Activated effector memory CD4-positive, alpha-beta T cell treated with anti-CD3 and anti-CD28 coated beads, Interleukin-2, amount 50 U/mL, for 16 hours (primary cell): ENCODE data around the gene SYT1.
"Not testable (repeated sequence)": the region's sequence is repeated elsewhere in the genome, so short reads cannot be mapped to it uniquely, and the experiment has no call there.

Source experiments
- DNase-seq: peaks from one replicate; pipeline ENCODE4 v3.0.0-alpha.2; 2020

SYT1 gene

DNA sequence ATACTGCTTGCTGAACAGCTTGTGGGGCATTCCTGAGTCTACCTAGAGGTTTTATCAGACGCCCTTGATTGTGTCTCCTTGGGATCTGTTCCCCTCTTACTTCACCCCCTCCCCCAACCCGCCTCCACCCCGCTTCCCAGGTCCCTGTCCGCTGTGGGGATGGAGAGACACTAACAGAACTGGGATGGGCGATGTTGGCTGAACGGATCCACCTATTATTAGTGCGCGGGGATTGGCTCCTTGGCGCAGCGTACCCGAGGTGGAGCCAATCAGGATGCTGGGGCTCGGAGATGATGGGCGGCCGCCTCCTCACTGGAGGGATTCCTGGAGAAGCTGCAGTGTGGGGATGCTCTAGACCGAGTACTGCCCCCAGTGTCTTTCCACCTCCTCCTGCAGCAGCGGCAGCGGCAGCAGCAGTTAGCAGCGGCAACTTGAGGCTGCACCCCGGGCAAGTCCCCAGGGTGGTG lies at the start of gene SYT1:
TSS of gene SYT1 (plus strand) at position 372 of the 467 bp plus-strand sequence.
- DNase-seq, result no peak

DNA sequence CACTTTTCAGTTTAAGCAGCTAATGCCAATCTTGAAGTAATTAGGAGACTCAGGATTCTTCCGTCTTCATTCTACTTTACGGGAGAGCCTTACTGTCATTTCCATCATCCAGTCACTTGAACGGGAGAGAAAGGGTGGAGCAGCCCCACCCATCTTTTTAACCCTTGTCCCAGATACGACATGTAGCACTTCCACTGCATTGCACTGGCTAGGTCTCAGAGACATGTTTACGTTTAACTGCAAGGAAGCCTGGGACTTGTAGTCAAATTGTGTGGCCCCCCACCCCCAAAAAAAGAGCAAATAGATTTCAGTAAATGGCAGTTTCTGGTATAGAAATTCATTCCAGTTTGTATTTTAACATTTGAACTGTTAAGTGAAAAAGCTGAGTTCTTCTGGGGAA lies 46.1 kb upstream of the SYT1 start:
- DNase-seq, result no peak

DNA sequence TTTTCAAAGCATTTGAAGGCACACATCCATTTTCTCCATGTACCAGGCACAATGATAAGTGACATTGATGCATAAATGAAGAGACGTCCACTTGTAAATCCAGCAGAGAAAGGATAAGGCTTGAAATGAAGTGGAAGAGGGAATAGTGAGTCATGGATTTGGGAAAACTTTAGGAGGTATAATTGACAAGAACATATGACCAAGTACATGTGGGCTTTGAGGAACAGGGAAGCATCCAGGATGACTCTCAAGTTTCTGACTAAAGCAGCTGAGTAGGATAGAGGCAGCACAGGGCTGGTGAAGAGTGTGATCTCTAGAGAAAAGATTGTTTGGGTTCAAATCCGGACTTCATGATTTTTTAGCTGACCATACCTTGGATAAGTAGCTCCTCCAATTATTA lies 43.6 kb upstream of the SYT1 start:
- no peak for DNase-seq

DNA sequence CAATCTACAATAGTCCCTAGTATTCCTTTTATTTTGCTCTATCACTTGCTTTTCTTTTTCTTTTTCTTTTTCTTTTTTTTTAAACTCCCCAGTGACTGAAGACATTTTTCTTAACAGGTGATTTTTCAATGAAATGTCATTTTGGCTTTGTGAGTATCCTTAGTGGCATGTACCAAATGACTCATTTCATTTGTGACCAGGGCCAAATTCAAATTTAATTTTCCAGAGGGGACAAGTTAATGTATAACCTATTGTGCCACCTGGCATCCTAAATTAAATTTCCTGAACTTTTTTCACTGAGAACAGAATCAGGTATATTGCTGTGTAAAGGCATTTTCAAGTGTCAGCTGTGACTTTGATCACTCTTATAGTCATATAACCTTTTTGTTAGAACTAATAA lies 39.7 kb upstream of the SYT1 start:
- no peak for DNase-seq

DNA sequence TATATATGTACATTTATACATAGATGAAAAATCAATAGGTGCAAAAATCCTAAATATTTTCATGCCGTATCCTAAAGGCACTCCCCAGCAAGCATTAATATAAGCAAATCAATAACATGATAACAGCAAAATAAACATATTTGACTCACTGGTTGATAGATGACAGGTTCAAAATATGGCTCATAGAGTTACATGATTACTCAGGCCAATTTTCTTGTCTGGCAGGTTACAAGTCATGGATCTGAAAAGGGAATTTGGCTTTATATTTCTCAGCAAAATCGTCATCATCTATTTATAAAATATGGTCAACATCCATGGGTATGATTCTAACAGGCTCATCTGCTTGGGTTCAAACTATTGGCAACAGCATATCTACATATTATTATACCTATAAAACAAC lies 34.9 kb upstream of the SYT1 start:
- DNase-seq, result no peak

DNA sequence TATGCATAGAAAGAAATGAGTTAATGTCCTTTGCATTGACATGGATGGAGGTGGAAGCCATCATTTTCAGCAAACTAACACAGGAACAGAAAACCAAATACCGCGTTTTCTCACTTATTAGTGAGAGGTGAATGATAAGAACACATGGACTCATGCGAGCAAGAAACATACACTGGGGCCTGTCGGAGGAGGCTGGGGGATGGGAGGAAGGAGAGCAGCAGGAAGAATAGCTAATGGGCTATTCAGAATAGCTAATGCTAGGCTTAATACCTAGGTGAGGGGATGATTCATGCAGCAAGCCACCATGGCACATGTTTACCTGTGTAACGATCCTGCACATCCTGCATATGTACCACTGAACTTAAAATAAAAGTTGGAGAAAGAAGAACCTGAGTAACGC lies 29.1 kb upstream of the SYT1 start:
- DNase-seq, result no peak

DNA sequence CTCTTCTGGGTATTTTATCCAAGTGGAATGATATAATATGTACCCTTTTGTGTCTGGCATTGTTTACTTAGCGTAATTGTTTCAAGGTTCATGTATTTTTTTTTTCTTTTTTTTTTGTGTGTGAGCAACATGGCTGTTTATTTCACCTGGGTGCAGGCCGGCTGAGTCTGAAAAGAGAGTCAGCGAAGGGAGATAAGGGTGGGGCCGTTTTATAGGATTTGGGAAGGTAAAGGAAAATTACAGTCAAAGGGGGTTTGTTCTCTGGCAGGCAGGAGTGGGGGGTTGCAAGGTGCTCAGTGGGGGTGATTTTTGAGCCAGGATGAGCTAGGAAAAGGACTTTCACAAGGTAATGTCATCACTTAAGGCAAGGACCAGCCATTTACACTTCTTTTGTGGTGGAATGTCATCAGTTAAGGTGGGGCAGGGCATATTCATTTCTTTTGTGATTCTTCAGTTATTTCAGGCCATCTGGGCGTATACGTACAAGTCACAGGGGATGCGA lies 24.0 kb upstream of the SYT1 start:
- DNase-seq, result not testable (repeated sequence)

DNA sequence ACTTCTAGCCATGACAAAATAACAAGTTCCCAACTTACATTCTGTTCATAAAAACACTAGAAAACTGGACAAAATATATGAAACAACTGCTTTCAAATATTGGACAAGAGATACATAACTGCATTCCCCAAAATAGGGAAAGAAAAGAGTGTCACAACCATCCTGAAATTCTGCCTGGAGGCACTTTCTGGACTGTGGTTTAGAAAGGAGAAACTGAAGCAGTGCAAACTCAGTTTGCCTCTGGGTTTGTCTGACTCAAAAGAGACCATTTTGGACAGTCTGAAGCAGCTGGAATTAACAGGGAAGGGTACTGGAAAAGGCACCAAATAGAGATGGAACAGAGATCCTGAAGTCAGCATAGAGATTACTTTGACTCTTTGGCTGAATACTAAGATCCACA lies 11.3 kb upstream of the SYT1 start:
- no peak for DNase-seq

DNA sequence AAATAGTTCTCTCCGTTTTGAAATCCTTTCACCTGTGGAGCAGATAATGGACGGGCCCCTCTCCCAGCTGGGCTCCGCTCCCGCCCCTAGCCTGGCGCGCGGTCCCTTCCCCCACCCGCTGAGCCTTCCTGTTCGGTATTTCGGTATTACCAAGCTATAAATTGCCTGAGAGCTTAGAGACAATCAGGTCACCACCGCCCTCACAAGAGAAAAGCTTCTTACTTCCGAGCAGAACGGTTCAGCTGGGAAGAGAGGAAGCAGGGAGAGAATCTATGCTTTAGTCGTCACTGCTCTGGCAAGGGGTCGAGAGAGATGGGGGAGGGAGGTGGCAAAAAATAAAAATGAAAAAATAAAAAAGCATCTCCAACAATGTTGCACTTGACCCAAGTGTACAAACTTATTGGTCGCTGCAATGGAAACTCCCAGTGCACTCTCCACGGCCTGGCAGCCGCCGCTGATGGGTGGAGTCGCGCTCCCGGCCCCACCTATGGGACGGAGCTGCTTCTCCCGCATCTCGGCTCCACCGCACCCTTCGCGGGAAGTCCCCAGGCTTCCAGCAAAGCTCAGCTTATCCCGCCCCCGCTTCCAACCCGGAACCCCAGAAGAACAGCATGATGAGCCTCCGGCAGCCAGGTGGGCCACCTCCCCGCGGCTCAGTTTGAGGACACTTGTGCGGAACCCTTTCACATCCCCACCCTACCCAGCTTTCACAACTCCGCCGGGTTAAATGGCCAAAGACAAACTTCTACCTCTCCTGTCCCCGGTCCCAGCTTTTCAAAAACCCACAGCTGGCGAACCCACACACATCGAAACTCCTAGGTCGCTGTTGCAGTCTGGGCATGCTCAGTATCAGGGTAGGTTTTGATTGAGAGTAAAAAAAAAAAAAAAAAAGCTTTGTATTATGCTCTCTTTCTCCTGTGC lies 832 bp upstream of the SYT1 start:
- DNase-seq, result no peak

DNA sequence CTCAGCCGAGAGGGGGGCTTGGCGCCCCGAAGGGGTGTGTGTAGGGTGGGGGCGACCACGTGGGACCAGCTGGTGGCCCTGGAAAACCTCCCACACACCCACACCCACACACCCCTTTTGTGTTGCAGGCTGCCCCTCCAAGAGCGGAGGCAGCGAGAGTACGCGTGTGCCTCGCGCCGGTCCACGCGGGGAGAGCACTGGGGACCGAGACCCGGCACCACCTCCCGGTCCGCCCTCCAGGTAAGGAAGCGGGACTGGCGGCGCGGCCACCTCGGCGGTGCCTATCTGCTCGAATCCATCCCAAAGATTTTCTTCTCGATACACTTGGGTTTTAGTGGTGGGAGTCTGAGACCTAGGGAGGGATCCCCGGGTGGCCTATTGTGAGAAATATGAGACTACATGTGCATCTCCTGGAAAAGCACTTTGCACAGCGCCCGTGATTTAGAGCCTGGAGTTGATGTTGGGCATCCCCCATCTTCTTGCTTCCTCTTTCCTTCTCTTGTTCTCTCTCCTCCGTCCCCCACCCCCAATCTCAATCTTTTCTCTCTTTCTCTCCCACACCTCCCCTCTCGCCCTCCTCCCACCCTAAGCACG lies 393 bp downstream of the SYT1 start:
- DNase-seq, result no peak

DNA sequence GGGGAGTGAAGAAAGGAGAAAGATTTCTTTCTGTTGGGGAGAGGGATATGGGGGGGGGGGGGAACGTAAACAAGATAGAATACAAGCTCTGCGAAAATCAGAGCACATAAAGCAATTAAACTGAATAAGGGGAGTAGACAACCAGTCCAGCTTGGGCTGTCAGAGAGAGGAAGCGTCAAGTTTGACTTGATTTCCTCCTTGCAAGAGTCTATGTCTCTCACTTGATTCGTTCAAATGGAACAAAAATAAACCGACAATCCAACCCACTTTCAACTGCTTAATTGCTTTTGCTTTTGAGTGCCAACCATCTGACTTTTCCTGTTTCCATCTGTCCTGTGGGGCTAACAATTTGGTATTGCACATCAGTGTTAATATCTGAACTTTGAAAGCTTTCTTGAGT lies 942 bp downstream of the SYT1 start:
- DNase-seq, result no peak

DNA sequence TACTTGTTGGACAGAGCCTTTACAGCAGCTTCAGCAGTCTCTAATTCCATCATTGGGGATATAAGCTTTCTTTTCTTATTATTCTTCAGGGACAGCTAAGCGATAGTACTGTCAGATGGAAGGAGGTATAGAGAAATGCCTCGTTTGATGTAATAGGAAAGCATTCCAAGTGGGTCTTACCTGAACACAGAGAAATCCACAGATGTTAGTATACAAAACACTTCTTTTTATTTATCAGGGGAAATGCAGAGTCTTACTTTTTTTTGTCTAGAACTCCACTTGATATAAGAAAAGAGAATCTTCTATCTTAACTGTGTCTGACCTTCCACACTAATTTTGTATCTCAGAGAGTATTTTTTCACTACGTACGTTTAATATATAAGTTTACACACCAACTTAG lies 1.9 kb downstream of the SYT1 start:
- DNase-seq, result no peak

DNA sequence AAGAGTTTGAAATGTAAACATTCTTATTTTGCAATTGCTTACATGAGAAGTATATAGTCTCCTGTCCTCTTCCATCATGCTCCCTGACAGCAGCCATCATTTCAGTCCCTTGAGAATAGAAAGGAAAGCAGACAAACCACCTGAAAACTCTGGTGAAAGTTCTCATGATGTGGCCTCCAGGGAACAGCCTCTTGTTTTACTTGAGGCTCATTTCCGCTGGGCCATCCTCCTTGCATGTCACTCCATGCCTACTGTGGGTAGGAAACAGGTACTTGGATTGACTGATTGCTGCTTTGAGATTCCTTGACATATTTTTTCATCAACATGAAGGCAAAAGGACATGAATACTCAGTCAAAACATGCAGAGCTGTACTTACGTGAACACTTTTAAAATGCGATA lies 6.0 kb downstream of the SYT1 start:
- DNase-seq, result no peak

DNA sequence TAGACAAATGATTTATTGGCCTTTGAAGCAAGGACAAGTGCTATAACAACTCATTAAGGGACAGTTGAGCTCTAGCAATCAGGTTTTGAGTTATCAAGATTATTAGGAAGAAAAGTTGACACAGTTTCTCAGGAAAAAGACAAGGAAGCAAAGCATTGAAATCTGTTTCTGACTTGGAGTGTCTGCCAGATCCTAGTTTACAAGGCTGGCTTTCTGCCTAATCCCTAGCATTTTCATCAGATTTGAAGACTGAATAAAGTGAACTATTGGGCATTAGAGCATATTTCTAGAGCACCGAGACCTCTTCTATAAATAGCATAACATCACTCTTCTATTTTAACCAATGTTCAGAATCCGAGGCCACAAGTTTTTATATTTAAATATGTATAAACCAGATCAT lies 7.0 kb downstream of the SYT1 start:
- DNase-seq, result no peak

DNA sequence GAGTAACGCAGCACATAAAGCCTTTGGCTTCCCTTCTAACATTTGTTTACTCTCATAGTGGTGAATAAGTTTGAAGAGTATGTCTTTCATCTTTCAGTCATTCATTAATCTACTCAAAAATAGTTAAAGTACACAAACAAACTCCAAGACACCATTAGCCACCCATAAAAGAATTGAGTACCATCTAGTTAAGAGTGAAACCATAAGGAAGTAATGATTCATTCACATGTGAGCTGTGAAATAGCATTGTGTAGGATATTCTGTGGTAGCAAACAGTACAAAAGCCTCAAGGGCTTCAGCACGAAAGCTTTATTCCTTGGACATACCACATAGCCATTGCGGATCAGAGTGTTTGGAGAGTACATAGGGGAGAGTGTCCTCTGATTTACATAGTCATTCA lies 13.9 kb downstream of the SYT1 start:
- DNase-seq, result no peak

DNA sequence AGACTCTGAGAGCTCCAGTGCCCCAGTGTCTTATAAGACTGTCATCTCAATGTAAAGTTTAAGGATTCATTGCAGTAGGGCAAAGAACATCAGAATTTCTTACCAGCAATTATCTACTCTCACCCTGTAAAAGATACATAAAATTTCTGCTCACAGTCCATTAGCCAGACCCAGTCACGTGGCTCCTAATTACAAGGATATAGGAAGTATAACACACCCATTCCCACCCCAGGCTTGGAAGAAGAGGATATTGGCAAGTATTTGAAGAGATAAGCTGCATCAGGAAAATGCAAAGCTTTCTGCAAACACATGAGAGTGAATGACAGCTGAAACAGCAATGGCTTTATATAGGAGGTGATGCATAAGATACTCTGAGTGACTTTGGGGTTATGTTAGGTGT lies 14.3 kb downstream of the SYT1 start:
- no peak for DNase-seq

DNA sequence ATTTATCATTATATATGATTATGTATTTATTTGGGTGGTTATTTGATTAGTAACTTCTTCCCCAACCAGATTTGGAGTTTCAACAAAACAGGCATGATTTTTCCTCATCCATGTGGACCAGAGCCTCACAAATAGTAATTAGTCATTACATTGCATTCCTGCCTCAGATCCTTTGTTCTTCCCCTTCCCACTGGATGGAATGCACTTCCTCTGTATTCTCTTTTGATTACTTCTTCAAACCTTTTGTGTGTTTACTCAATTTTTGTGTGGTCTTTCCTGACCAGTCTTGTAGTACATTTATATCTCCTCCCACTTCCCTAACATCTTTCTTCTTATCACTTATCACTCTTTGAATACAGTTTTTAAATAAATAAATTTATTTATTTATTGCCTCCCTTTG lies 15.5 kb downstream of the SYT1 start:
- DNase-seq, result no peak

DNA sequence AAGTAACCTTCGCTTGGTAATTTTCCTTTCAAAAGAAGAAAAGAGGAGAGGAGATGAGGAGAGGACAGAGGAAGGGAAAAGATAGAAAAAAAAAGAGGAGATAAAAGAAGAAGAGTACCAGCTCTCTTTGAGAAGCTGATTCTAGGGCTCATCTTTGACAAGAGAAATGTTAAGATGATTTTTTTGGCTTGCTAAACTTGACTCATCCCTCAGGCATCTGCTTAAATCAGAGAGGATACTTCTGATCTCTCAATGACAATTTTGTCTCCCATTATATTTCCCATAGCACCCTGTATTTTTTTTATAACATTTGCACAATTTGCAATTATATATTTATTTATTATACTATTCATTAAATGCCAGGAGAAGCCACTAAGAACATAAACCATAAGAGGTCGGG lies 17.1 kb downstream of the SYT1 start:
- DNase-seq, result no peak

DNA sequence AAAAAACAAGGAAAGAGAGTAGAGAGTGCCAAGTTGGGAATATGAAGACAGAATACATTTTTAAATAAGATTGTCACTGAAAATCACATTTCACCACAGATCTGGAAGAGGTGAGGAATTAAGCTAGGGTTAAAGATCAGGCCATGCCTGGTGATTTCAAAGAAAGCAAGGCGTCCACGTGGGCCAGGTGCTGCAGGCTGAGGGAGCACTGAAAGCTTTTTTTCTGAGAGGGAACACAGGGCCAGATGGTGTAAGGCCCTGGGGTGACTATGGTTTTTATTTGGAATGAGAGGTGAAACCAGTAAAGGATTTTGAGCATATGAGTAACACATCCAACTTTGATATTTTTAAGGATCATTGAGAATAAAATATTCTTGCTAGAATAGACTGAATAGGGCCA lies 20.9 kb downstream of the SYT1 start:
- no peak for DNase-seq

DNA sequence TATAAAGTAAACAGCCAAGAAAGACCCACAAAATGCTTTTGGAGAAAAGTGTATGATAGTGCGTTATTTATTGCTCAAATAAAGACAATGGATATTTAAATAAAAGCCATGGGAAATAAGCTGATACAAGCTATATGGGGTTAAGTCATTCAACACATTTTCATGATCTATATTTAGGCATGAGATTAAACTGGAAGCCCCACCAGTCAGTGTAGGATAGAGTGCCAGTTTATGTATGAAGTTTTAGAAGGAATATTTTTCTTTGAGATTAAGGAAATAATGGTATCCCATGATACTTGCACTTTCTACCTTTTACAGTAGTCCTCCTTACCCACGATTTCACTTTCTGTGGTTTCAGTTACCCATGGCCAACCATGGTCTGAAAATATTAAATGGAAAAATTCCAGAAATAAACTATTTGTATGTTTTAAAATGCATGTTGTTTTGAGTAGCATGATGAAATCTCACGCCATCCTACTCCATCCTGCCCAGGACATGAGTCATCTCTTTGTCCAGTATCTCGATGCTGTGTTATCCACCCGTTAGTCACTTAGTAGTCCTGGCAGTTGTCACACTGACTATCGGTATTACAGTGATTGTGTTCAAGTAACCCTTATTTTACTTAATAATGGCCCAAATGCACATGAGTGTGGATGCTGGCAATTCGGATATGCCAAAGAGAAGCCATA lies 22.3 kb downstream of the SYT1 start:
- no peak for DNase-seq

DNA sequence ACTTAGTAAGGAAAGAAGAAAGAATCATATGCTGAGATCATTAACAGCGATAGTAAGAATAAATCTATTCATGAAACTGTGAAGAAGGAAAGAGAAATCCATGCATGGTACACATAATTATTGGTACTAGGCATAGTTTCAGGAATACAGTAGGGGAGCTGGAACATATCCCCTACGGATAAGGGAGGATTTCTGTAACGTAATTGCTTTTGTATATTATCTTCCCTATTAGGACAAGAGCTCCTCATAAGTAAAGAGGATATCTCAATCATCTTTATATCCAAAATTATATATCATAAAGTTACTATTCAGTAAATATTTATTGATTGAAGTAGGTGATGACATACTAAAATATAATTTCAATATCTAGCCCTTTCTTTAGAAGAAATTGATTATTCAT lies 22.9 kb downstream of the SYT1 start:
- DNase-seq, result no peak

DNA sequence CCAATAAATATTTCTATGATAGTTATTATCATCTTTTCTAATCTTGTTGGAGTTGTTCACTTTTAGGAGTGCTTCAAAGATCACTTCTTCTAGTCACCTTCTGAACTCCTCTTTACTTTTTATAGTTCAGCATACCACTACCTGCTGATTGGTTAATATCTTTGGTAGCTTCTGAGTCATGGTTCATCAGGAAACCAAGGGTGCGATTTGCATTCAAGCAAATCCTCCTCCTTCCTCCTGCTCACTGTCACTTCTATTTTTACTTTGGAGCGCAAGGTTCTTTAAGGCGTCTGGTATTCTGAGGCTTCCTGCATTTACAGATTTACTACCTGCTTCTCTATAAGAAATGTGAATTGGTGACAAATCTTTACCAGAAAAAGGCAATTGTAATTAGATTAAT lies 24.0 kb downstream of the SYT1 start:
- DNase-seq, result no peak

DNA sequence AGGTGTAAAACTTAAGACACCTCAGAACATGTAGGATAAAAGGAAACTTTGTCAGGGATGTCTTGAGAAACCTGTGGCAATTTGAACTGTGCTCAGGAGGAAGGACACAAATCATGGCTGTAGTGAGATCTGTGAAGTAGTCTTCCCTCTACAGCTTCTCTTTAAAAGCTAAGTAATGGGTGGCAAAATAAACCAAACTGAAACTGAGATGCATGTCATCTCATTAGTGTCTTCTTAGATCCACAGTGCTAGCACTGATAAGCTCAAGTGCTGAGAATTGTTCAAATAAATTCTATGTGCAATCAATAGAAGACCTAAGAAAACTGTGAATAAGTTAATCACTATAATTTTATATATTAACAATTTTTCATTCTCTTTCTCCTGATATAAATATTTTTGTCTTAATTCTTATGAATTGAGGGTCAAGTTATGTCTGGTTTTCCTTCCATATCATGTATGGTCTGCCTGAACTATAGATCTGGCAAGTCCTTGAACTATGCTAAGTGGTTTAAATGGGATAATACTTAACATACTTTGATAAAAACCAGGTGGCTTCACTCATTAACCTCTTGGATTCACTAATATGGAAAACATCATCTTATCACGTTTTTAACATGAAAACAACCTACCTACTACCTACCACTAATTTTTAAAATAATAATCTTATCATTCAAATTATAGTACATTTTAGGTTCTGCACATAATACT lies 27.2 kb downstream of the SYT1 start:
- DNase-seq, result no peak
